ENCODE results near the gene CADPS.

DNA sequence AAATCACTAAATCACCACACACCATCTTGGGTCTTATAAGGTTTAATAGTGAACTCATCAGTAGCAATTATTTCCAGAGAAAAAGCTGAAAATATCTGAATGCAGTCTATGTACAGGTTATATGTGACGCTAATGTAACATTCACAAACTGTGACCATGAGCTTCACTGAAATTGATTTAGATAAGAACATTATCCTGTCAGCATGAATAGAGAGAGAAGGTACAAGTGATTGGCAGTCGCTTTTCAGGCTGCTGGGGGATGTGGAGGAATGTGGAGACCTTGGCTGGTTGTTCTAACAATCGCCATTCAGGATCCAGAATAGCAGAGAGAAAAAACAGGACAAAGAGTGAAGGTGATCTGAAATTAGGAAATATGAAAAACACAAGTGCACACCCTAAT is 98.1 kb downstream of the CADPS start:
- no peak for TF ChIP-seq CTCF (IDR thresholded peaks at IDR 0.05)
- TF ChIP-seq, protein P1, sequence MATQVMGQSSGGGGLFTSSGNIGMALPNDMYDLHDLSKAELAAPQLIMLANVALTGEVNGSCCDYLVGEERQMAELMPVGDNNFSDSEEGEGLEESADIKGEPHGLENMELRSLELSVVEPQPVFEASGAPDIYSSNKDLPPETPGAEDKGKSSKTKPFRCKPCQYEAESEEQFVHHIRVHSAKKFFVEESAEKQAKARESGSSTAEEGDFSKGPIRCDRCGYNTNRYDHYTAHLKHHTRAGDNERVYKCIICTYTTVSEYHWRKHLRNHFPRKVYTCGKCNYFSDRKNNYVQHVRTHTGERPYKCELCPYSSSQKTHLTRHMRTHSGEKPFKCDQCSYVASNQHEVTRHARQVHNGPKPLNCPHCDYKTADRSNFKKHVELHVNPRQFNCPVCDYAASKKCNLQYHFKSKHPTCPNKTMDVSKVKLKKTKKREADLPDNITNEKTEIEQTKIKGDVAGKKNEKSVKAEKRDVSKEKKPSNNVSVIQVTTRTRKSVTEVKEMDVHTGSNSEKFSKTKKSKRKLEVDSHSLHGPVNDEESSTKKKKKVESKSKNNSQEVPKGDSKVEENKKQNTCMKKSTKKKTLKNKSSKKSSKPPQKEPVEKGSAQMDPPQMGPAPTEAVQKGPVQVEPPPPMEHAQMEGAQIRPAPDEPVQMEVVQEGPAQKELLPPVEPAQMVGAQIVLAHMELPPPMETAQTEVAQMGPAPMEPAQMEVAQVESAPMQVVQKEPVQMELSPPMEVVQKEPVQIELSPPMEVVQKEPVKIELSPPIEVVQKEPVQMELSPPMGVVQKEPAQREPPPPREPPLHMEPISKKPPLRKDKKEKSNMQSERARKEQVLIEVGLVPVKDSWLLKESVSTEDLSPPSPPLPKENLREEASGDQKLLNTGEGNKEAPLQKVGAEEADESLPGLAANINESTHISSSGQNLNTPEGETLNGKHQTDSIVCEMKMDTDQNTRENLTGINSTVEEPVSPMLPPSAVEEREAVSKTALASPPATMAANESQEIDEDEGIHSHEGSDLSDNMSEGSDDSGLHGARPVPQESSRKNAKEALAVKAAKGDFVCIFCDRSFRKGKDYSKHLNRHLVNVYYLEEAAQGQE (IDR thresholded peaks at IDR 0.05; ENCODE audit: low read depth, low read length): no peak

All from SK-N-SH (cell line).